ENCODE measurements around the gene TRPC3.

TRPC3 gene

DNA sequence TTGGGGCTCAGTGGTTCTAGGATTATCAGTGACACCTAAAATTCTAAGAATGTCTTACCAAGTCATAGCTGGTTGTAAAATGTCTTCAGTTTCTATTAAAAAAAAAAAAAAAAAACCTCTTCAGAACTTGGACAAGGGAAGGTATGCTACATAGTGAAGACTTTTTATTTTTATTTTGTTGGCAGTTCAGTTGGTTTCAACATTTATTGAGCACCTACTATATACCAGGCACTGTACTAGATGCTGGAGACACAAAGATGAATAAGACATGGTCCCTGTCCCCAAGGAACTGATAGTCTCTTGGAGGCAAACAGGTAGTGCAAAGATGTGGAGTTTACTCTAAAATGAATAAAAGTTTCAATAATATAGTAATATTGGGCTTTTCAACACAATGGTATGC, 72.7 kb downstream of the TRPC3 start:
- no peak overlapping the region for H3K4me3 ChIP-seq
- H3K9ac ChIP-seq = no peak overlapping the region
- no peaks in the 10 kb centered on the region for H3K36me3 ChIP-seq
- H3K27ac ChIP-seq = no peak overlapping the region
- no peak overlapping the region for H3K4me2 ChIP-seq
- TF ChIP-seq Cebpa-rat (IDR thresholded peaks at IDR 0.05) = no peak
- H3K27me3 ChIP-seq = no peaks in the 10 kb centered on the region
- no peaks in the 10 kb centered on the region for H3K9me3 ChIP-seq
- H4K20me1 ChIP-seq = no peaks in the 10 kb centered on the region
- H3K4me1 ChIP-seq = no peaks in the 10 kb centered on the region

DNA sequence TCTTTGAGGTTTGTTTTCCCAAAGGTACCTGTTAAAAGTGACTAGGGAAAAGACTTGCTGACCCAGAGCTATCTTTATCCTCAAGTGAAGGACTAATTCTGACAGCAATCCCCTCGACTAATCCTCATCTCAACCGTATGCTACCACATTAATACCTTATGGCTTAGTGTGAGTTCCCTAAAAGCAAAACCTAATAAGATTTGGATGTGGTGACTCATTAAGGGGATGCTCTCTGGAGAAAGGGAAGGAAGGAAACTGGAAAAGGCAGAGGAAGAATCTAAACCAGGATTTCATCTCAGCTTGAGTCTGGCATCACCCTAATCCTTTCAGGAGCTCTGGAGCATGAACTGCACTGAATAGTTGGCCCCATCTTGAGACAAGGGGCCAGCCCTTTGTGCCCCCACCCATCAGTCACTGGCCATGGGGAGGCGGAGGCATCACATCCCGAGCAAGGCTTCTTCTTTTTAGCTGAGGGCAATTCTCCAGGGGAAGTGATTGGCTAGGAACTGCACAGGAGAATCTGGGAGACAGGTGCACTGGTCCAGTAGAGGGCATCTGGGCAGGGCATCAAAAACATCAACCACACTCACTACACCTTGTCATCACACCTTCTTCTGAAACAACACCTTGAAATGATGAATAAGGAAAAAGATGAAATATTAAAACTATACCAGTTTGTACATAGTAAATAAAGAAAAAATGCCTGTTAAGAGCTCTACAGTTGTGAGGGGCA, 74.7 kb downstream of the TRPC3 start:
- no peak for TF ChIP-seq Cebpa-rat (IDR thresholded peaks at IDR 0.05)
- H3K27ac ChIP-seq = no peak overlapping the region

DNA sequence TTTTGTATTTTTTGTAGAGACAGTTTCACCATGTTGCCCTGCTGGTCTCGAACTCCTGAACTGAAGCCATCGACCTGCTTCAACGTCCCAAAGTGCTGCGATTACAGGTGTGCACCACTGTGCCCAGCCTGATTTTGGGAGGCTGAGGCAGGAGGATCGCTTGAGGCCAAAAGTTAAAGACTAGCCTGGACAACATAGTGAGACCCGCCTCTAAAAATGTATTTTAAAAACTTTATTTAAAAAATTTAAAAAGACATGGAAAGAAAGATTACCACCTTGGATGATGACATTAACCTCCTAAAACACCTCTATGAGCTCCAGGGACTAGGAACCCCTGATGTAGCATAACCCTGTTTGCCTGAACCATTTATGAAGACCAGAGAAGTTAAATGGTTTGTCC, 75.8 kb downstream of the TRPC3 start:
- Histone ChIP-seq H3K4me3 (no peak overlapping the region), H3K9ac (no peak overlapping the region), H3K4me2 (no peak overlapping the region), H3K27ac (no peak overlapping the region), H3K4me1 (no peaks in the 10 kb centered on the region), H3K27me3 (no peaks in the 10 kb centered on the region), H3K9me3 (no peaks in the 10 kb centered on the region), H4K20me1 (no peaks in the 10 kb centered on the region), H3K36me3 (no peaks in the 10 kb centered on the region)
- TF ChIP-seq Cebpa-rat (IDR thresholded peaks at IDR 0.05) = no peak

More for the DNA sequence above, 74.7 kb downstream of the TRPC3 start:
- Histone ChIP-seq H3K9me3 (no peaks in the 10 kb centered on the region), H3K36me3 (no peaks in the 10 kb centered on the region), H3K4me1 (no peaks in the 10 kb centered on the region), H3K4me3 (no peak overlapping the region), H3K27me3 (no peaks in the 10 kb centered on the region), H3K4me2 (no peak overlapping the region), H3K9ac (no peak overlapping the region), H4K20me1 (no peaks in the 10 kb centered on the region)

DNA sequence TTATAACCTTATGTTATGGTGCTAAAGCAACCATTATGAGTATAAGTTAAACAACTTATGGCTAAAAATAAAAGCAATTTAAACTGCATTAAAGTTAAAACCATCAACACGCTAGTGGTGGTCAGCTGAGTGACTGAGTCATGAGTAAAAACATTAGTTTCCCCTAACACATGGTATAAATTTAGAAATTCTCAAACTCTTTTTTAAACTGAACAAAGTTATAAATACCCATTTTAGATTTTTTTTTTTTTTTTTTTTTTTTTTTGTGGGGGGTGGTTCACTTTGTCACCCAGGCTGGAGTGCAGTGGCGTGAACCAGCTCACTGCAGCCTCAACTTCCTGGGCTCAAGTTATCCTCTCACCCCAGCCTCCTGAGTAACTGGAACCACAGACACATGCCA, 76.2 kb downstream of the TRPC3 start:
- Histone ChIP-seq H3K27ac (no peak overlapping the region), H3K9me3 (no peaks in the 10 kb centered on the region), H4K20me1 (no peaks in the 10 kb centered on the region), H3K27me3 (no peaks in the 10 kb centered on the region), H3K4me1 (no peaks in the 10 kb centered on the region), H3K4me2 (no peak overlapping the region), H3K36me3 (no peaks in the 10 kb centered on the region), H3K9ac (no peak overlapping the region), H3K4me3 (no peak overlapping the region)
- no peak for TF ChIP-seq Cebpa-rat (IDR thresholded peaks at IDR 0.05)

DNA sequence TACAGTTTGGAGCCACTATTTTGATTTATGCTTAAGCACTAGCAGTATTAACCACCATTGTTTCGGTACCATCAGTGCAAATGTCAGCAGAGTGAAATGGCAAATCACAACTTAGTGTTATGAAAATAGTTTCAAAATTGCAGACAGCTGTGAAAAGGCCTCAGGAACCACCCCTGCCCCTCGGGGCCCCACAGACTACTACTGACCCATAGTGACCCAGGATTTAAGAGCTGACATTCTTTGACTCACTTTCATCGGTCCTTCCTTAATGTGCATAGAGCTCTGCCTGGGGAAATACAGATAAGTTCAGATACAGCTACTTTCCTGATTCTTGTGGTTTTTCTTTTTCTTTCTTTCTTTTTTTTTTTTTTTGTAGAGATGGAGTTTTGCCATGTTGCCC, 78.3 kb downstream of the TRPC3 start:
- H3K27ac ChIP-seq = no peak overlapping the region
- no peak overlapping the region for H3K4me2 ChIP-seq
- H3K9ac ChIP-seq = no peak overlapping the region
- H3K9me3 ChIP-seq = no peaks in the 10 kb centered on the region
- no peak for TF ChIP-seq Cebpa-rat (IDR thresholded peaks at IDR 0.05)
- H3K4me1 ChIP-seq = peaks cover 10% of the 10 kb centered on the region
- no peaks in the 10 kb centered on the region for H3K27me3 ChIP-seq
- no peaks in the 10 kb centered on the region for H4K20me1 ChIP-seq
- no peak overlapping the region for H3K4me3 ChIP-seq
- H3K36me3 ChIP-seq = no peaks in the 10 kb centered on the region

DNA sequence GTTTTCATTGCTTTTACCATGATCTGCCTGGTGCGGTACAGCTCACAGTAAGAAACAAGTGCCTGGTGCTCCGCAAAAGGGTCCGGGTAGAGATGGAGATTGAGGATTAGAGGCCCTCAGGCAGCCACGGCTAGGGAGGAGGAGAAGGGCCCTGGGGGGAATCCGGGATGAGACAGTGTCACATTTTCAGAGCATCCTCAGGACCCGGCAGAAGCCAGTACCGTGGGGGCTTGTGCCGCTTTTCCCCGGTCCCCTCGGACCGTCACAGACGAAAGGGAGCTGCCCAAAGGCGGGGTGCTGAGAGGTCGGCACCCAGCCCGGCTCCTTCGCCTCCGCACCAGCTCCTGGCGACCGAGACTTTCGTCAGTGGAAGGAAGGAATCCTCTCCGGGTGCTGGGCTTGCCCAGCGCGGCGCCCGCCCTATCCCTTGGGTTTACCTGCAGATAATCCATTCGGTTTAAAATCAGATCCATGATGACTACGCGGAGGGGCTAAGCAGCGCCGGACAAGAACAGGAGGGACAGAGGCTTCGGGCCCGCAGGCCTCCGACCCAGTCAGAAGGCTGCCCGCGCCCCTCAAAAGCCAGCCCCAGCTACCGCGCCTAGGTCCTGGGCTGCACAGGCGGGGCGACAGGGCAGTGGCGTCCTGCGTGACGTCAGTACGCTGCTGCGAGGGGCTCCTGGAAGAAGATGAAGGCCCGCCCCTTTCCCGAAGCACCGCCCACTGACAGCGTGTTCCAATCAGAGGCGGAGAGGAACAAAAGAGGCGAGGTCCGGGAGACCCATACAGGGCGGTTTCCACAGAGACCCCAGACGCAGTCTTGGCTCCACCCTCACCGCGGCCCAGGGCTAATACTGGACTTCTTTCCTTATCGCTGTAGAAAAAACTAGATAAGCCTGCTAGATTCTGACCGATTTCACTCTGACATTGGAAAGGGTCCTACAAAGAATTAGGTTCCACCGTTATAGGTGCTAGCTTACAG, 81.7 kb downstream of the TRPC3 start, which contains the start of gene BBS7:
BBS7 (minus strand) TSS at position 634 of the 982 bp plus-strand sequence; CDS start at position 473, 161 bp downstream.
- Histone ChIP-seq H3K4me3 (peak within 1 kb of the TSS; percentile 81), H3K36me3 (peaks cover 13% of the 10 kb centered on the region), H3K27me3 (no peaks in the 10 kb centered on the region), H3K27ac (peak within 1 kb of the TSS; percentile 59; the same call in 1 of the 2 replicates), H3K9ac (peak within 1 kb of the TSS; percentile 81), H3K4me2 (peak within 1 kb of the TSS; percentile 86), H3K9me3 (no peaks in the 10 kb centered on the region), H3K4me1 (peaks cover 10% of the 10 kb centered on the region), H4K20me1 (no peaks in the 10 kb centered on the region)
- no peak for TF ChIP-seq Cebpa-rat (IDR thresholded peaks at IDR 0.05)

DNA sequence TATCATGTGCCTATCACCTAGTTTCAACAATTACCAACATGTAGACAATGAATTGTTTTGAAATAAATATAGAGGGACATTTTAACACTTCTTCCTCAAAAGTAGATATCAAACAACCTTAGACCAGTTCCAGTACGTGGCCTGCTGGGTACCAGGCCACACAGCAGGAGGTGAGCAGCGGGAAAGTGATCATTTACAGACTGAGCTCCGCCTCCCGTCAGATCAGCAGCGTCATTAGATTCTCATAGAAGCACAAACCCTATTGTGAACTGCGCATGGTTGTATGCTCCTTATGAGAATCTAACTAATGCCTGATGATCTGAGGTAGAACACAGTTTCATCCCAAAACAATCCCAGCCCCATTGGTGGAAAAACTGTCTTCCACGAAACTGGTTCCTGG, 88.1 kb downstream of the TRPC3 start:
- Histone ChIP-seq H3K27me3 (no peaks in the 10 kb centered on the region), H3K27ac (no peak overlapping the region), H3K4me1 (0 out of 2 replicates have a peak, but pooled peaks cover under 1% of the 10 kb centered on the region), H3K9ac (no peak overlapping the region), H3K4me3 (no peak overlapping the region), H3K4me2 (no peak overlapping the region), H3K36me3 (peaks cover 20% of the 10 kb centered on the region), H3K9me3 (no peaks in the 10 kb centered on the region), H4K20me1 (no peaks in the 10 kb centered on the region)
- no peak for TF ChIP-seq Cebpa-rat (IDR thresholded peaks at IDR 0.05)

DNA sequence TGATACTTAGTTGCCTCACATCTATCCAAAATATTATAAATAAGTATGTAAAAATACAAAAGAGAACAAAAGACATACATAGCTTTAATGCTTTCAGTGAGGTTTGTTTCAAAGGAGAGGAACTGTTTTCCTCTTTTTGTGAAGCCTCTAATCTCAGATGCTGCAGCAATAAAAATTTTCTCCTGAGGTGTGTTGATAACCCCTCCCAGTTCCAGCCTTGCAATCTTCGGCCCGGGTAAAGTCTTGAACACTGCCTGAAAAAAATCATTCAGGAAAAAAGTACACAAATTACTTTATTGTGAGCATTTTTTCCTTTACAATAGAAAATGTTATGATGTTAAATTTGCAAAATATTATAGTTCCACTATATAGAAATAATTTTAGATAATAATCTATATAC, 90.4 kb downstream of the TRPC3 start:
- H3K9ac ChIP-seq = no peak overlapping the region
- H3K4me3 ChIP-seq = no peak overlapping the region
- no peak for TF ChIP-seq Cebpa-rat (IDR thresholded peaks at IDR 0.05)
- H4K20me1 ChIP-seq = no peaks in the 10 kb centered on the region
- H3K4me1 ChIP-seq = no peaks in the 10 kb centered on the region
- no peaks in the 10 kb centered on the region for H3K9me3 ChIP-seq
- no peak overlapping the region for H3K4me2 ChIP-seq
- no peak overlapping the region for H3K27ac ChIP-seq
- H3K36me3 ChIP-seq = peaks cover 26% of the 10 kb centered on the region
- no peaks in the 10 kb centered on the region for H3K27me3 ChIP-seq

DNA sequence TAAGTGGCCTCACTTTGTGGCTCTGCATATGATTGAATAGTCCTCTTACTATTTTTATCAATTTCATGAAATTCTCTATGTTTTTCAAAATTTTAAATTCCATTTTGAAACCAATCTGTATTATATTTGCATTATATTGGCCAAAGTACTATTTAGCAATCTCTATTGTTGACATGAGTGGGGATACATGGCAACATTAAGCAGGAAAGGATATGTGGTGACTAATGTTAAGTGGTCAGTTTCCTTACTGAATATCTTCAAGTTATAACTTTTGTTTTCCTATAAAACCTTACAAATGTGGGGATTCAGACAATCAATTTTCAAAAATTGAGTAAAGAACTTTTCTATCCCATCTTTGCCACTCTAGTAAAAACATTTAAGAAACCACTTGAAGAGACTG, 91.7 kb downstream of the TRPC3 start:
- Histone ChIP-seq H3K36me3 (peaks cover 17% of the 10 kb centered on the region), H3K27me3 (no peaks in the 10 kb centered on the region), H3K4me2 (no peak overlapping the region), H3K4me1 (no peaks in the 10 kb centered on the region), H3K27ac (no peak overlapping the region), H3K9ac (no peak overlapping the region), H4K20me1 (no peaks in the 10 kb centered on the region), H3K4me3 (no peak overlapping the region), H3K9me3 (no peaks in the 10 kb centered on the region)
- TF ChIP-seq Cebpa-rat (IDR thresholded peaks at IDR 0.05) = no peak

DNA sequence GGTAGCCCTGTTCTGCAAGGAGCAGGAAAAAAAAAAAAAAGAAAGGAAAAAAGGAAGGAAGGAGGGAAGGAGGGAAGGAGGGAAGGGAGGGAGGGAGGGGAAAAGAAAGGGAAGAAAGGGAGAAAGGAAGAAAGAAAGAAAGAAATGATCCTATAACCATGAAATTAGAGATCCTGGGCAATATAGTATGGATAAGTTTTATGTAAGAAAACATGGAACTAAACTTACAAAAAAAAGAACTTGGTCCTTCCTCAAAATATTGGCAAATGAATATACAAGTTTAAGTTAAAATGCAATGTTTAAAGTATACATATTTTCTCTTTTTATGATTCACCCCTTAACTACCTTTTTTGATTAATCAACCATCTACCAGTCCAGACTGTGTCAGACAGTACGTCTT, 100.5 kb downstream of the TRPC3 start:
- no peak for TF ChIP-seq Cebpa-rat (IDR thresholded peaks at IDR 0.05)
- Histone ChIP-seq H4K20me1 (no peaks in the 10 kb centered on the region), H3K36me3 (peaks cover 14% of the 10 kb centered on the region), H3K4me1 (no peaks in the 10 kb centered on the region), H3K27me3 (no peaks in the 10 kb centered on the region), H3K9me3 (no peaks in the 10 kb centered on the region), H3K27ac (no peak overlapping the region), H3K4me2 (no peak overlapping the region), H3K9ac (no peak overlapping the region), H3K4me3 (no peak overlapping the region)

All from BLaER1 (cell line).